ENCODE data around the gene DLX4. TPM values are rescaled to one million over a fixed set of nuclear protein-coding genes. Genes with fewer than 3 reads are reported as not detected.

Gene DLX4
- total RNA-seq, 1 donor from 2014 or later, result 0.29 TPM

DNA sequence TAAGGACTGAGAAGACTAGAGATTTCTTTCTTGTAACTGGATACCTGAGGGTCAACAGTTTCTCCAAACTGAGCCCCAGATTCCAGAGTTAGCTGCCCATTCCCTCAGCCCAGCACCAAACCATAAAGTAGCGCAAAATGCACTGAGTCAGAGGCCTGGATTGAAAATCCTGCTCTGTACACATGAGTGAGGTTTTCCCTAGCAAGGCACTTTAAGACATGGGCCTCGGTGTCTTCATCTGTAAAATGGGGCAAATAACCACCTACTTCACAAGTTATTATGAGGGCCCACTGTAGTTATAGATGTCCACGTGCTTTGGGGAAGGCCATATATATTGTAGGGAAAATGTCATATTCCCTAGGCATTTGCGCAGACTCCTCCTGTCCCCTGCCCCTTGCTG is 10.3 kb upstream of the DLX4 start:
- Mint-ChIP-seq H3K4me1 (ENCODE audit: low read depth, unreplicated experiment) (no peaks in the 10 kb centered on the region), H3K36me3 (ENCODE audit: unreplicated experiment) (no peaks in the 10 kb centered on the region), H3K27me3 (ENCODE audit: unreplicated experiment) (peaks cover 14% of the 10 kb centered on the region), H3K9me3 (ENCODE audit: unreplicated experiment) (peaks cover 3% of the 10 kb centered on the region), H3K4me3 (ENCODE audit: unreplicated experiment) (no peak overlapping the region), H3K27ac (ENCODE audit: unreplicated experiment) (no peak overlapping the region)
- no peak for TF ChIP-seq CTCF (IDR thresholded peaks at IDR 0.05; ENCODE audit: partially characterized antibody, unreplicated experiment)
- no peak for DNase-seq

DNA sequence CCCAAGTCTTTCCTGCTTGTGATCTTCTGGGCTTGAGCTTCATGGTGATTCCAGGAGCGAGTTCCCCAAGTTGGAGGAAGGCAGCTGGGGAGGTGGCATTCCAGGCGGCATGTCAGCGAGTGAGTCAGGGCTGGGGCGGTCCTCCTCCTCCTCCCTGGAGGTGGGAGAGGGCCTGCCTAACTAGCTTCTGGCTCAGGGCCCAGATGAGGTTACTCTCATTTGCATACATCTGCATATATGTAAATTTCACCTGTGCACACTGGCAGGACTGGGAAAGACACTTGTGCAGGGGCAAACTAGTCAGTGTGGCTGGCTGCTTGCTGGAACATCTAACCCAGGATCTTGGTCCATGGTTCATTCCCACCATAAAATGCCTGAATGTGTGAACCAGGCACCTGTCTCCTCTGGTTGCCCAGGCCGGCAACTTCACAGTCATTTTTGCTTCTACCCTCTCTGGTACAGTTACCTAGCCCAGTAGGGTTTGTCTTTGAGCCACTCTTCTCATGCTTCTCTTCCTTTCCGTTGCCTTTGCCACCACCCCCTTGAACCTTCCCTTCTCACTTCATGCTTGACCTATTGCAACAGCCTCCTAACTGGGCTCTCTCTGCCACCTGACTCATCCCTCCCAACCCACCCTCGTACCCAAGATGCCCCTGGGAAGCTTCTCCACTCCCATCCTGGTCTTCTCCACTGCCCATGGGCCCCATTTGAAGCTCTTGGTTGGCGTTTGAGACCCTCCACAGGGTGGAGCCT is 9.6 kb upstream of the DLX4 start:
- peaks cover 15% of the 10 kb centered on the region for H3K27me3 Mint-ChIP-seq (ENCODE audit: unreplicated experiment)
- DNase-seq, result no peak
- no peak overlapping the region for H3K27ac Mint-ChIP-seq (ENCODE audit: unreplicated experiment)
- H3K4me1 Mint-ChIP-seq (ENCODE audit: low read depth, unreplicated experiment), result peaks cover 3% of the 10 kb centered on the region
- TF ChIP-seq CTCF (IDR thresholded peaks at IDR 0.05; ENCODE audit: partially characterized antibody, unreplicated experiment), result no peak
- no peaks in the 10 kb centered on the region for H3K36me3 Mint-ChIP-seq (ENCODE audit: unreplicated experiment)
- peaks cover 3% of the 10 kb centered on the region for H3K9me3 Mint-ChIP-seq (ENCODE audit: unreplicated experiment)
- H3K4me3 Mint-ChIP-seq (ENCODE audit: unreplicated experiment), result no peak overlapping the region

DNA sequence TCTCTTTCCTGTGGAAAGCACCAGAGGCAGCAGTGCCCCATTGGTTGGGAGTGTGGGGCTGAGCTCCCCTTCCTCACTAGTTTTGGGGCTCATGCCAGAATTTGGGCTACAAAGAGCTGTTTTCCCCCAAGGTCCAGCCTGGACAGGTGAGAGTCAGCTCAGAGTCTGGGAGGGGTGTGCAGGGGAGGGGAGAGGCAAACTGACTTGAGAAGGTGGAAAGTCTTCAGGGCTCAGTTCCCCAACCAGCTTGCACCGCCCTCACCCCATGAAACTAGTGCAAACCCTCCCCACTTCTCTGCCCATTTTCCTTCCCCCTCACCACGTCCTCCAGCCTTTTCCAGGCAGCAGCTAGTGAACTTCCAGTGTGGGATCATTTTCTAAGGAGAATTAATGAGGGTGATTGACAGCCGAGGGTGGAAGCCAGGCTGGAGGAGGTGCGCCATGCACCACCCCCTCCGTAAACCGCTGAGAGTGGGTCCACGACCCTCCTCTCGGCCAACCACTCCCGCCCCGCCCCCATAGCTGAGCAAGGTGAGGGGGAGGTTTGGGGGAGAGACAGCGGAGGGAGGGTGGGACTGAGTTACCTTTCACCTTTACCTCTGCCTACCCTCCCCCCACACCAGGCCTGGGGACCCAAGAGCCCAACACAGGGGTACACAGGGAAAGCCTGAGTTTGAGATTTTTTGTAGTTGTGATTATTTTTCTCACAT is 6.2 kb upstream of the DLX4 start:
- DNase-seq, result no peak
- TF ChIP-seq CTCF (IDR thresholded peaks at IDR 0.05; ENCODE audit: partially characterized antibody, unreplicated experiment), result no peak
- Mint-ChIP-seq H3K27me3 (ENCODE audit: unreplicated experiment) (peaks cover 43% of the 10 kb centered on the region), H3K36me3 (ENCODE audit: unreplicated experiment) (no peaks in the 10 kb centered on the region), H3K4me3 (ENCODE audit: unreplicated experiment) (no peak overlapping the region), H3K4me1 (ENCODE audit: low read depth, unreplicated experiment) (peaks cover 11% of the 10 kb centered on the region), H3K9me3 (ENCODE audit: unreplicated experiment) (peaks cover 7% of the 10 kb centered on the region), H3K27ac (ENCODE audit: unreplicated experiment) (no peak overlapping the region)

DNA sequence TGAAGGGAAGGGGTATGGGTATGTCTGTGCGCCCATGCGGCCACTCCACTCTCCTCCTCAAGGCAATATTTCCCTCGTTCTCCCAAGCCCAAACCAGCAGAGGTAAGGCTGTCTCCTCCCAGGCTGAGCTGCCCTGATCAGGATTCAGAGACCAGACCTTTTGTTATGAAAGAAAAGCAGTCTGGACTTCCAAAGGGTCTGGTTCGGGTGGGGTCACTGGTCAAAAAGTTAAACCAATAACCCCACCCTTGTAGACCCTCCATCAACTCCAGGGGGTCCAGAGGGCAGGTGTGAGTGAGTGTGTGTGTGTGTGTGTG is 5.7 kb upstream of the DLX4 start:
- Mint-ChIP-seq H3K36me3 (ENCODE audit: unreplicated experiment) (no peaks in the 10 kb centered on the region), H3K9me3 (ENCODE audit: unreplicated experiment) (peaks cover 9% of the 10 kb centered on the region), H3K4me3 (ENCODE audit: unreplicated experiment) (peak overlapping the region; percentile 1), H3K4me1 (ENCODE audit: low read depth, unreplicated experiment) (peaks cover 11% of the 10 kb centered on the region), H3K27ac (ENCODE audit: unreplicated experiment) (no peak overlapping the region), H3K27me3 (ENCODE audit: unreplicated experiment) (peaks cover 45% of the 10 kb centered on the region)
- TF ChIP-seq CTCF (IDR thresholded peaks at IDR 0.05; ENCODE audit: partially characterized antibody, unreplicated experiment), result no peak
- DNase-seq, result no peak

All from glutamatergic neuron (in vitro differentiated cells).